Measurements from ENCODE around the gene TMEM236.
"Not testable (repeated sequence)": the region's sequence is repeated elsewhere in the genome, so short reads cannot be mapped to it uniquely, and the experiment has no call there.

TMEM236 gene

GRCh38 chr10:17712717-17713471, 39.1 kb upstream of the TMEM236 start:
- CTCF ChIA-PET = interaction anchor here (2.7 kb wide), 1 partner anchor 24 kb away, joined by 10 read pairs; no protein-coding TSS in a partner anchor
- POLR2A ChIA-PET = interaction anchor here (1.2 to 1.5 kb wide), 2 partner anchors 69 to 96 kb away, joined by 3 to 5 read pairs; partner anchors contain the start of genes HACD1 and STAM
- no peak for DNase-seq (ENCODE audit: low read depth, low spot score)
- no peak overlapping the region for H3K4me3 ChIP-seq (ENCODE audit: low read depth, low read length)
- TF ChIP-seq CTCF (IDR thresholded peaks at IDR 0.05; ENCODE audit: insufficient read depth, low read length, missing control alignments) = no peak

- no peak for DNase-seq (ENCODE audit: low read depth, low spot score)
- CTCF ChIA-PET = interaction anchor here (2.7 kb wide), 1 partner anchor 24 kb away, joined by 10 read pairs; no protein-coding TSS in a partner anchor
- H3K4me3 ChIP-seq (ENCODE audit: low read depth, low read length) = no peak overlapping the region
- TF ChIP-seq CTCF (IDR thresholded peaks at IDR 0.05; ENCODE audit: insufficient read depth, low read length, missing control alignments) = no peak
- POLR2A ChIA-PET = interaction anchor here (1.2 to 1.5 kb wide), 2 partner anchors 70 to 96 kb away, joined by 3 to 5 read pairs; partner anchors contain the start of genes HACD1 and STAM
These were observed 38.2 kb upstream of the TMEM236 start for GRCh38 chr10:17713758-17714157.

- DNase-seq (ENCODE audit: low read depth, low spot score) = no peak
- POLR2A ChIA-PET = no interaction called here
- CTCF ChIA-PET = no interaction called here
- no peak overlapping the region for H3K4me3 ChIP-seq (ENCODE audit: low read depth, low read length)
- no peak for TF ChIP-seq CTCF (IDR thresholded peaks at IDR 0.05; ENCODE audit: insufficient read depth, low read length, missing control alignments)
These were observed 35.8 kb upstream of the TMEM236 start for GRCh38 chr10:17716161-17716560.

- POLR2A ChIA-PET; DNase-seq (ENCODE audit: low read depth, low spot score); H3K4me3 ChIP-seq (ENCODE audit: low read depth, low read length); CTCF ChIA-PET: not testable (repeated sequence)
These were observed 29.5 kb upstream of the TMEM236 start for GRCh38 chr10:17722317-17723014.

- no peak overlapping the region for H3K4me3 ChIP-seq (ENCODE audit: low read depth, low read length)
- POLR2A ChIA-PET = no interaction called here
- TF ChIP-seq CTCF (IDR thresholded peaks at IDR 0.05; ENCODE audit: insufficient read depth, low read length, missing control alignments) = no peak
- CTCF ChIA-PET = interaction anchor here (0.7 to 4.3 kb wide), 2 partner anchors 11 to 17 kb away, joined by 4 to 36 read pairs; no protein-coding TSS in a partner anchor
- no peak for DNase-seq (ENCODE audit: low read depth, low spot score)
These were observed 26.3 kb upstream of the TMEM236 start for GRCh38 chr10:17725703-17726102.

- H3K4me3 ChIP-seq (ENCODE audit: low read depth, low read length) = no peak overlapping the region
- TF ChIP-seq CTCF (IDR thresholded peaks at IDR 0.05; ENCODE audit: insufficient read depth, low read length, missing control alignments) = no peak
- DNase-seq (ENCODE audit: low read depth, low spot score) = no peak
- CTCF ChIA-PET = interaction anchor here (1.7 to 4.3 kb wide), 2 partner anchors 7 to 12 kb away, joined by 8 to 36 read pairs; no protein-coding TSS in a partner anchor
- POLR2A ChIA-PET = no interaction called here
These were observed 22.4 kb upstream of the TMEM236 start for GRCh38 chr10:17729630-17730029.

All from AG04449 (cell line).